Endodermal cell (in vitro differentiated cells): ENCODE measurements around the gene CDKN3. TPM values are rescaled to one million over a fixed set of nuclear protein-coding genes. Genes with fewer than 3 reads are reported as not detected.

Experiments used
- DNase-seq: peaks from one replicate; pipeline ENCODE4 v3.0.0-alpha.2; 2017
- H3K27ac ChIP-seq: 2 replicates; pipeline ENCODE4 v1.5.1; 2013; ENCODE audit warnings: mild to moderate bottlenecking, low read depth, low read length, moderate library complexity
- H3K27me3 ChIP-seq: 2 replicates; pipeline ENCODE4 v1.6.1; 2013; ENCODE audit warnings: mild to moderate bottlenecking, low read length, moderate library complexity; ENCODE audit not compliant: insufficient read depth, control insufficient read depth, poor library complexity, severe bottlenecking
- H3K36me3 ChIP-seq: 2 replicates; pipeline ENCODE4 v1.7.0; 2013; ENCODE audit warnings: mild to moderate bottlenecking, low read length, moderate library complexity; ENCODE audit not compliant: control insufficient read depth, insufficient read depth
- H3K4me1 ChIP-seq: one replicate; pipeline ENCODE4 v1.7.0; 2013; ENCODE audit warnings: low read length; ENCODE audit not compliant: control insufficient read depth, insufficient read depth
- H3K4me3 ChIP-seq: 2 replicates; pipeline ENCODE4 v1.5.1; 2013; ENCODE audit warnings: mild to moderate bottlenecking, low read length, moderate library complexity
- H3K9ac ChIP-seq: 2 replicates; pipeline ENCODE4 v1.6.1; 2013; ENCODE audit warnings: mild to moderate bottlenecking, low read length, moderate library complexity; ENCODE audit not compliant: poor library complexity, severe bottlenecking; ENCODE audit errors: extremely low read depth
- H3K9me3 ChIP-seq: 2 replicates; pipeline ENCODE4 v1.6.1; 2013; ENCODE audit warnings: mild to moderate bottlenecking, low read length, moderate library complexity; ENCODE audit not compliant: control insufficient read depth
- H3K27ac Mint-ChIP-seq: 2 replicates; pipeline ENCODE4 v1.8.0; 2020; ENCODE audit warnings: mixed read lengths
- H3K27me3 Mint-ChIP-seq: 2 replicates; pipeline ENCODE4 v1.8.0; 2021; ENCODE audit warnings: mild to moderate bottlenecking, mixed read lengths; ENCODE audit not compliant: insufficient read depth
- H3K36me3 Mint-ChIP-seq: 2 replicates; pipeline ENCODE4 v1.8.0; 2020; ENCODE audit warnings: low read depth, mixed read lengths
- H3K4me1 Mint-ChIP-seq: 2 replicates; pipeline ENCODE4 v1.8.0; 2020; ENCODE audit warnings: mixed read lengths
- H3K4me3 Mint-ChIP-seq: 2 replicates; pipeline ENCODE4 v1.8.0; 2020; ENCODE audit warnings: mild to moderate bottlenecking, moderate library complexity, mixed read lengths
- H3K9me3 Mint-ChIP-seq: 2 replicates; pipeline ENCODE4 v1.8.0; 2020; ENCODE audit warnings: mild to moderate bottlenecking, mixed read lengths
- CTCF ChIP-seq: fragments of 200-600 bp; sonication (generic); conservative IDR thresholded peaks from 2 replicates; pipeline ENCODE4 v1.5.0; 2021; ENCODE audit warnings: antibody characterized with exemption, mild to moderate bottlenecking
- WGBS, 2 experiments: methylation state at CpG; one replicate each; pipeline versions ENCODE4 v1.1.5 to v1.1.7; 2013; ENCODE audit warnings: missing lambda C conversion rate in 2 of 2, mixed read lengths in 1 of 2; ENCODE audit not compliant: insufficient coverage in 1 of 2, insufficient read length in 1 of 2; 5-methylcytosine and 5-hydroxymethylcytosine counted together
- total RNA-seq, 2 donors: library from RNA; stranded (reverse); fragmentation: NEBNext Ultra II Directional in 1 of 2; extraction: Animal tissue kit (Norgen Biotek cat#: 25700) in 1 of 2; gene quantifications; 2 replicates in 1 of 2; 3 replicates in 1 of 2; pipeline ENCODE4 v1.2.1, GENCODE V29; 2021

Gene CDKN3
- total RNA-seq, 2 donors from 2014 or later: 31.5 to 39.8 TPM

- TF ChIP-seq CTCF: no peak
- no peaks in the 10 kb centered on the region for H3K36me3 ChIP-seq
- H3K27me3 ChIP-seq: no peaks in the 10 kb centered on the region
- H3K4me1 ChIP-seq: no peaks in the 10 kb centered on the region
- no peak overlapping the region for H3K9ac ChIP-seq
- DNase-seq: no peak
- Mint-ChIP-seq H3K9me3 (no peaks in the 10 kb centered on the region), H3K27me3 (peaks cover 5% of the 10 kb centered on the region), H3K4me3 (no peak overlapping the region), H3K27ac (no peak overlapping the region), H3K36me3 (no peaks in the 10 kb centered on the region), H3K4me1 (no peaks in the 10 kb centered on the region)
- no peak overlapping the region for H3K4me3 ChIP-seq
- H3K27ac ChIP-seq: no peak overlapping the region
- H3K9me3 ChIP-seq: no peaks in the 10 kb centered on the region
- 89 to 100% methylated on average over 3 of the region's 3 CpGs for WGBS, 2 experiments
Observed at GRCh38 chr14:54450535-54450934, 53.7 kb downstream of the CDKN3 start.

GRCh38 chr14:54451121-54451601 is 54.4 kb downstream of the CDKN3 start:
- Histone ChIP-seq H3K36me3 (no peaks in the 10 kb centered on the region), H3K27ac (no peak overlapping the region), H3K4me1 (no peaks in the 10 kb centered on the region), H3K9ac (no peak overlapping the region), H3K27me3 (no peaks in the 10 kb centered on the region), H3K4me3 (no peak overlapping the region), H3K9me3 (no peaks in the 10 kb centered on the region)
- WGBS, 2 experiments: 91 to 95% methylated on average over 4 to 7 of the region's 7 CpGs
- no peak for TF ChIP-seq CTCF
- Mint-ChIP-seq H3K27me3 (peaks cover 5% of the 10 kb centered on the region), H3K36me3 (no peaks in the 10 kb centered on the region), H3K4me3 (no peak overlapping the region), H3K9me3 (no peaks in the 10 kb centered on the region), H3K4me1 (no peaks in the 10 kb centered on the region), H3K27ac (no peak overlapping the region)
- DNase-seq: no peak

- no peak overlapping the region for H3K27ac Mint-ChIP-seq
Observed at GRCh38 chr14:54451961-54452360, 55.2 kb downstream of the CDKN3 start.

More at GRCh38 chr14:54451961-54452360, 55.2 kb downstream of the CDKN3 start:
- Histone ChIP-seq H3K36me3 (no peaks in the 10 kb centered on the region), H3K4me3 (no peak overlapping the region), H3K9me3 (no peaks in the 10 kb centered on the region), H3K27ac (no peak overlapping the region), H3K9ac (no peak overlapping the region), H3K4me1 (no peaks in the 10 kb centered on the region), H3K27me3 (no peaks in the 10 kb centered on the region)
- TF ChIP-seq CTCF: no peak
- DNase-seq: no peak
- H3K36me3 Mint-ChIP-seq: no peaks in the 10 kb centered on the region
- H3K4me3 Mint-ChIP-seq: no peak overlapping the region
- no peaks in the 10 kb centered on the region for H3K9me3 Mint-ChIP-seq
- no peaks in the 10 kb centered on the region for H3K4me1 Mint-ChIP-seq
- 89 to 93% methylated on average over 3 of the region's 3 CpGs for WGBS, 2 experiments
- peaks cover 5% of the 10 kb centered on the region for H3K27me3 Mint-ChIP-seq
